A549 (cell line): ENCODE measurements around the gene CNTNAP2. TPM values are rescaled to one million over a fixed set of nuclear protein-coding genes. Genes with fewer than 3 reads are reported as not detected.

Source experiments
- ATAC-seq, 2 experiments: fragments of 200-7000 bp in 1 of 2; fragments of >200 bp in 1 of 2; cut with Nextera tagmentation in 1 of 2; cut with Tn5 transposase in 1 of 2; 3 replicates each; pipeline versions ENCODE4 v1.8.0 to v1.9.1; 2018 to 2020; ENCODE audit warnings: mild to moderate bottlenecking in 1 of 2, moderate library complexity in 1 of 2
- CTCF ChIA-PET: fragments of 300-600 bp; sonication (Branson Sonifier 250); formaldehyde crosslinking; extraction: SDS; loops from one replicate; lab custom pipeline; 2021; ENCODE audit warnings: antibody characterized with exemption, inconsistent platforms; lab: Yijun Ruan, JAX
- POLR2A ChIA-PET: fragments of 350-600 bp; formaldehyde crosslinking; extraction: SDS; loops from one replicate; lab custom pipeline; 2021; ENCODE audit warnings: antibody characterized with exemption, inconsistent platforms; lab: Yijun Ruan, JAX
- DNase-seq, 2 experiments: peaks; one replicate each; pipeline versions ENCODE4 v3.0.0 to v3.0.0-alpha.2; 2011 to 2016; ENCODE audit warnings: low read depth in 1 of 2, low spot score in 1 of 2
- FAIRE-seq: peaks from 2 replicates; lab custom pipeline; 2011; peaks lifted over from hg19 to GRCh38; lab: Jason Lieb, UNC
- H3K27ac ChIP-seq, 2 experiments: fragments of >200 bp; sonication (Bioruptor Twin); formaldehyde crosslinking; 3 replicates each; pipeline ENCODE4 v1.5.1; 2016 to 2017
- H3K4me1 ChIP-seq: fragments of >200 bp; sonication (Bioruptor Twin); formaldehyde crosslinking; 3 replicates; pipeline ENCODE4 v1.6.1; 2016
- H3K4me2 ChIP-seq: fragments of >200 bp; sonication (Bioruptor Twin); formaldehyde crosslinking; 3 replicates; pipeline ENCODE4 v1.6.1; 2016
- H3K4me3 ChIP-seq: fragments of >200 bp; sonication (Bioruptor Twin); formaldehyde crosslinking; 3 replicates; pipeline ENCODE4 v1.5.1; 2016
- H3K9me3 ChIP-seq: fragments of >200 bp; sonication (Bioruptor Twin); formaldehyde crosslinking; 3 replicates; pipeline ENCODE4 v1.6.1; 2016
- CHD4 ChIP-seq: fragments of 200-600 bp; sonication (generic); IDR thresholded peaks from 2 replicates; pipeline ENCODE4 v1.6.1; 2016; ENCODE audit warnings: antibody characterized with exemption, mild to moderate bottlenecking, borderline replicate concordance
- FOSB ChIP-seq: fragments of 250-450 bp; sonication (Bioruptor Pico); IDR thresholded peaks from 2 replicates; pipeline ENCODE4 v1.5.0; 2020; ENCODE audit warnings: mild to moderate bottlenecking, moderate library complexity
- FOSL2 ChIP-seq, 2 experiments: fragments of 450-650 bp in 1 of 2; fragments of >200 bp in 1 of 2; sonication (Bioruptor Twin) in 1 of 2; formaldehyde crosslinking; IDR thresholded peaks; 2 replicates each; pipeline versions ENCODE4 v1.5.0 to v1.6.1; 2016 to 2020; ENCODE audit warnings: mild to moderate bottlenecking in 1 of 2, moderate library complexity in 1 of 2
- FOXS1 ChIP-seq: fragments of 250-450 bp; sonication (Bioruptor Pico); IDR thresholded peaks from 2 replicates; pipeline ENCODE4 v1.5.0; 2020; ENCODE audit warnings: mild to moderate bottlenecking, moderate library complexity
- GATA3 ChIP-seq: IDR thresholded peaks from 2 replicates; pipeline ENCODE4 v1.6.1; 2012; ENCODE audit warnings: borderline replicate concordance
- HDAC2 ChIP-seq: fragments of 200-600 bp; sonication (generic); IDR thresholded peaks from 2 replicates; pipeline ENCODE4 v1.6.1; 2016
- HOXB5 ChIP-seq: fragments of 250-450 bp; sonication (Bioruptor Pico); IDR thresholded peaks from 2 replicates; pipeline ENCODE4 v1.5.0; 2020; ENCODE audit warnings: mild to moderate bottlenecking, moderate library complexity
- JUN ChIP-seq, 2 experiments: fragments of >200 bp; sonication (Bioruptor Twin); formaldehyde crosslinking; IDR thresholded peaks; 2 replicates in 1 of 2; 3 replicates in 1 of 2; pipeline ENCODE4 v1.6.1; 2016 to 2017
- KDM1A ChIP-seq: fragments of 200-600 bp; sonication (generic); IDR thresholded peaks from 2 replicates; pipeline ENCODE4 v1.6.1; 2016; ENCODE audit warnings: low read depth, mild to moderate bottlenecking
- MAFK ChIP-seq: fragments of 450-650 bp; IDR thresholded peaks from 2 replicates; pipeline ENCODE4 v1.6.1; 2014; ENCODE audit not compliant: partially characterized antibody
- NFE2L2 ChIP-seq: fragments of 150-350 bp; conservative IDR thresholded peaks from 2 replicates; pipeline ENCODE4 v1.6.1; 2014; ENCODE audit warnings: low read length
- NR3C1 ChIP-seq: fragments of >200 bp; sonication (Bioruptor Twin); formaldehyde crosslinking; IDR thresholded peaks from 3 replicates; pipeline ENCODE4 v1.6.1; 2017
- PHF8 ChIP-seq: fragments of 200-600 bp; sonication (generic); IDR thresholded peaks from 2 replicates; pipeline ENCODE4 v1.6.1; 2016; ENCODE audit warnings: low read depth, mild to moderate bottlenecking, antibody characterized with exemption, moderate library complexity, borderline replicate concordance
- POLR2AphosphoS2 ChIP-seq: conservative IDR thresholded peaks from 2 replicates; pipeline ENCODE4 v1.6.1; 2012; ENCODE audit warnings: low read length, improper control_type of control experiment, inconsistent platforms
- RAD21 ChIP-seq, 2 experiments: fragments of >200 bp in 1 of 2; sonication (Bioruptor Twin) in 1 of 2; formaldehyde crosslinking in 1 of 2; IDR thresholded peaks in 1 of 2; conservative IDR thresholded peaks in 1 of 2; 2 replicates in 1 of 2; 3 replicates in 1 of 2; pipeline ENCODE4 v1.6.1; 2012 to 2018; ENCODE audit warnings: inconsistent platforms in 1 of 2
- RARB ChIP-seq: fragments of 250-450 bp; sonication (Bioruptor Pico); IDR thresholded peaks from 2 replicates; pipeline ENCODE4 v1.8.0; 2021; ENCODE audit warnings: mild to moderate bottlenecking, moderate library complexity
- RCOR1 ChIP-seq: fragments of 150-350 bp; IDR thresholded peaks from 2 replicates; pipeline ENCODE4 v1.6.1; 2014; ENCODE audit warnings: antibody characterized with exemption, low read length, low read depth
- RFX5 ChIP-seq: fragments of 450-650 bp; IDR thresholded peaks from 2 replicates; pipeline ENCODE4 v1.7.1; 2014; ENCODE audit warnings: antibody characterized with exemption, mild to moderate bottlenecking, moderate library complexity
- SREBF2 ChIP-seq: fragments of 450-650 bp; IDR thresholded peaks from 2 replicates; pipeline ENCODE4 v1.6.1; 2014; ENCODE audit warnings: mild to moderate bottlenecking, moderate library complexity
- TFCP2L1 ChIP-seq: fragments of 250-450 bp; sonication (Bioruptor Pico); IDR thresholded peaks from 2 replicates; pipeline ENCODE4 v1.5.0; 2021; ENCODE audit warnings: mild to moderate bottlenecking
- ZFP36 ChIP-seq: fragments of 450-650 bp; IDR thresholded peaks from 2 replicates; pipeline ENCODE4 v1.6.1; 2014; ENCODE audit warnings: borderline replicate concordance; ENCODE audit not compliant: partially characterized antibody
- ZSCAN20 ChIP-seq: fragments of 250-450 bp; sonication (Bioruptor Pico); IDR thresholded peaks from 2 replicates; pipeline ENCODE4 v1.8.0; 2022; ENCODE audit warnings: mild to moderate bottlenecking, moderate library complexity
- WGBS: methylation state at CpG from one replicate; pipeline ENCODE4 v1.1.6; 2017; ENCODE audit errors: missing lambda C conversion rate; 5-methylcytosine and 5-hydroxymethylcytosine counted together
- polyA plus RNA-seq, 4 experiments: library from polyadenylated mRNA; depleted of rRNA in 3 of 4; stranded (reverse); fragments of >200 nt; fragmentation: RNase III in 1 of 4; extraction: RNeasy Plus Mini Kit Qiagen cat#74134 plus additional on column Dnase treatment in 1 of 4; gene quantifications; 2 replicates in 3 of 4; 3 replicates in 1 of 4; pipeline ENCODE4 v1.2.3, GENCODE V29; 2011 to 2017
- TF ChIP-seq, protein P1 (sequence below): fragments of >200 bp; sonication (Bioruptor Twin); formaldehyde crosslinking; IDR thresholded peaks from 3 replicates; pipeline ENCODE4 v1.6.1; 2016
- TF ChIP-seq, protein P2 (sequence below): IDR thresholded peaks from 2 replicates; pipeline ENCODE4 v1.6.1; 2012
- TF ChIP-seq, protein P3 (sequence below): fragments of 450-650 bp; IDR thresholded peaks from 2 replicates; pipeline ENCODE4 v1.6.1; 2014; ENCODE audit warnings: antibody characterized with exemption
- TF ChIP-seq, protein P4 (sequence below): fragments of 250-450 bp; sonication (Bioruptor Pico); IDR thresholded peaks from 2 replicates; pipeline ENCODE4 v1.5.0; 2021; ENCODE audit warnings: mild to moderate bottlenecking, moderate library complexity, borderline replicate concordance

Gene CNTNAP2
- polyA plus RNA-seq, 2 of the 4 experiments (the other 2 are of a cell fraction): 0.05 to 0.13 TPM

DNA sequence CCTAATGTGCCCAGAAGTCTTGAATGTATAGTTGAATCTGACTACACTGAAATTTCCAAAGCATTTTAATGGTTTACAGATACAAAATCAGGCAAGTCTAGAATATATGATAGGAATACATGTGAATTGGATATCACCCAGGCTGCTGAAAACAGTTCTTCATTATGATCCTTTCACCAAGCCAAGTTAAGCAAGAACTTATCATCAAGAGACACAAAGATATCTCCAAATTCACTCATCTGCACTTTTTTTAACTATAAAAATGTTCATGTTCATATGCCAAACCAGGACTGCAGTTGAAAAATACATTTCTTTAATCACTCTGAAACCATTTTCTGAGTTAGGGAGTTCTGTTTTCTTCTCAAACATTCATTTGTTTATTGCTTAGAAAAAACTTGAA is 2061.4 kb downstream of the CNTNAP2 start:
- DNase-seq (no peak), ATAC-seq (no peak), FAIRE-seq (no peak)
- no peak for TF ChIP-seq TFCP2L1 (CRISPR knock-in tag)
- TF ChIP-seq CHD4: no peak
- no peak for TF ChIP-seq POLR2AphosphoS2
- no peak for TF ChIP-seq GATA3
- no peak for TF ChIP-seq HOXB5 (CRISPR knock-in tag)
- no peak for TF ChIP-seq PHF8
- TF ChIP-seq ZSCAN20: no peak
- no peak for TF ChIP-seq MAFK
- POLR2A ChIA-PET: no interaction called here
- H3K4me1 ChIP-seq: no peaks in the 10 kb centered on the region
- CTCF ChIA-PET: no interaction called here
- H3K27ac ChIP-seq: no peak overlapping the region
- H3K4me2 ChIP-seq: no peak overlapping the region
- H3K9me3 ChIP-seq: no peaks in the 10 kb centered on the region
- H3K4me3 ChIP-seq: no peak overlapping the region

DNA sequence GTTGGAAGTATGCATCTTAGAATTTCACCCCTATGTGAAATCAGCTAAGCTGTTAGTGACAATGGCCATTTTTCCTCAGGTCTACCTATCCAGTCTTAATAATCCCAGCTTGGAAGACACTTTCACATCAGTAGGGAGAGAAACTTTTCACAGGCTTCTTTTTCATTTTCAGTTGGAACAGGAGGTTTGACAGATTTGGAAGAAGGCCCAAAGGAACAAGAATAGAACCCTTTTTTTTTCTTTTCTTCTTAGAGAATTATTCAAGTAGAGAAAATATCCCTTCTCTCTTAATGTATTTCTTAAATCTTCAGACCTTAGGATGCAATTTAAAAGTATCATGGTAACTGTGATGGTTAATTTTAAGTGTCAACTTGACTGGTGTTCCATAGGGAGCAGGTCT is 2063.5 kb downstream of the CNTNAP2 start:
- Histone ChIP-seq H3K4me2 (no peak overlapping the region), H3K4me1 (no peaks in the 10 kb centered on the region), H3K4me3 (no peak overlapping the region), H3K9me3 (no peaks in the 10 kb centered on the region), H3K27ac (no peak overlapping the region)
- POLR2A ChIA-PET: no interaction called here
- no peak for DNase-seq
- ATAC-seq: no peak
- CTCF ChIA-PET: no interaction called here
- no peak for FAIRE-seq
- TF ChIP-seq FOXS1 (CRISPR knock-in tag): no peak
- TF ChIP-seq ZFP36: no peak
- TF ChIP-seq MAFK: no peak
- TF ChIP-seq NFE2L2: no peak
- TF ChIP-seq JUN (IDR thresholded peaks at IDR 0.05): no peak
- TF ChIP-seq PHF8: no peak
- TF ChIP-seq SREBF2: no peak
- TF ChIP-seq RAD21 (conservative IDR thresholded peaks at IDR 0.05 in 1 of 2, IDR thresholded peaks at IDR 0.05 in 1 of 2): no peak
- TF ChIP-seq RARB: no peak
- no peak for TF ChIP-seq TFCP2L1 (CRISPR knock-in tag)
- TF ChIP-seq, protein P1, sequence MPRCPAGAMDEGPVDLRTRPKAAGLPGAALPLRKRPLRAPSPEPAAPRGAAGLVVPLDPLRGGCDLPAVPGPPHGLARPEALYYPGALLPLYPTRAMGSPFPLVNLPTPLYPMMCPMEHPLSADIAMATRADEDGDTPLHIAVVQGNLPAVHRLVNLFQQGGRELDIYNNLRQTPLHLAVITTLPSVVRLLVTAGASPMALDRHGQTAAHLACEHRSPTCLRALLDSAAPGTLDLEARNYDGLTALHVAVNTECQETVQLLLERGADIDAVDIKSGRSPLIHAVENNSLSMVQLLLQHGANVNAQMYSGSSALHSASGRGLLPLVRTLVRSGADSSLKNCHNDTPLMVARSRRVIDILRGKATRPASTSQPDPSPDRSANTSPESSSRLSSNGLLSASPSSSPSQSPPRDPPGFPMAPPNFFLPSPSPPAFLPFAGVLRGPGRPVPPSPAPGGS: no peak
- TF ChIP-seq NR3C1: no peak
- TF ChIP-seq FOSB (CRISPR knock-in tag): no peak

GRCh38 chr7:148182264-148182663 is 2065.7 kb downstream of the CNTNAP2 start:
- no peak for TF ChIP-seq FOSL2 (IDR thresholded peaks at IDR 0.05)
- TF ChIP-seq FOSL2 (CRISPR knock-in tag; IDR thresholded peaks at IDR 0.05): no peak
- TF ChIP-seq, protein P2, sequence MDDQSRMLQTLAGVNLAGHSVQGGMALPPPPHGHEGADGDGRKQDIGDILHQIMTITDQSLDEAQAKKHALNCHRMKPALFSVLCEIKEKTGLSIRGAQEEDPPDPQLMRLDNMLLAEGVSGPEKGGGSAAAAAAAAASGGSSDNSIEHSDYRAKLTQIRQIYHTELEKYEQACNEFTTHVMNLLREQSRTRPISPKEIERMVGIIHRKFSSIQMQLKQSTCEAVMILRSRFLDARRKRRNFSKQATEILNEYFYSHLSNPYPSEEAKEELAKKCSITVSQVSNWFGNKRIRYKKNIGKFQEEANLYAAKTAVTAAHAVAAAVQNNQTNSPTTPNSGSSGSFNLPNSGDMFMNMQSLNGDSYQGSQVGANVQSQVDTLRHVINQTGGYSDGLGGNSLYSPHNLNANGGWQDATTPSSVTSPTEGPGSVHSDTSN: no peak
- ATAC-seq: no peak
- CTCF ChIA-PET: interaction anchor here (1.1 kb wide), 1 partner anchor 278 kb away, joined by 3 read pairs; no protein-coding TSS in a partner anchor
- FAIRE-seq: no peak
- WGBS: 20% methylated on average over 5 of the region's 5 CpGs
- no peaks in the 10 kb centered on the region for H3K9me3 ChIP-seq
- no peak overlapping the region for H3K4me3 ChIP-seq
- no peak for DNase-seq
- POLR2A ChIA-PET: no interaction called here
- no peaks in the 10 kb centered on the region for H3K4me1 ChIP-seq
- H3K4me2 ChIP-seq: no peak overlapping the region
- H3K27ac ChIP-seq: no peak overlapping the region

DNA sequence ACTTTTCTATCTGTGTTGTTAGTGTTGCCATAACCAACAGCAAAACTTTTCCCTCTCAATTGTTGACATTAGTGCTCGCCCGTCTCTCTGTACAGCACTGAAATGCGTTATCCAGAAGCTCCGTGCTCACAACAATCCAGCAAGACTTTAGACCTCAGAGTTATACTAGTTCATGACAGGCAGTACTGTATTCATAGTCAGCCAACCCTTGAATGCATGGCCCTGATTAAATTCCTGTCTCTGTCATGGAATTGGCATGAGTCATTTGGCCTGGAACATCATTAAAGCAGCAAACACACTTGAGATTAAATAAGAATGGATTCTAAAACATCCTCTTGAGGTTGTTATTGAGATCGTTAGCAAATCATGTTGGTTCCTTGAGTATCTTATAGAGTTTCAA is 2068.4 kb downstream of the CNTNAP2 start:
- FAIRE-seq: no peak
- TF ChIP-seq FOSL2 (IDR thresholded peaks at IDR 0.05) (no peak), FOSL2 (CRISPR knock-in tag; IDR thresholded peaks at IDR 0.05) (no peak), TFCP2L1 (CRISPR knock-in tag) (no peak), CHD4 (no peak), RFX5 (no peak), RCOR1 (no peak), JUN (IDR thresholded peaks at IDR 0.05) (no peak), HDAC2 (no peak), KDM1A (no peak)
- TF ChIP-seq, protein P3, sequence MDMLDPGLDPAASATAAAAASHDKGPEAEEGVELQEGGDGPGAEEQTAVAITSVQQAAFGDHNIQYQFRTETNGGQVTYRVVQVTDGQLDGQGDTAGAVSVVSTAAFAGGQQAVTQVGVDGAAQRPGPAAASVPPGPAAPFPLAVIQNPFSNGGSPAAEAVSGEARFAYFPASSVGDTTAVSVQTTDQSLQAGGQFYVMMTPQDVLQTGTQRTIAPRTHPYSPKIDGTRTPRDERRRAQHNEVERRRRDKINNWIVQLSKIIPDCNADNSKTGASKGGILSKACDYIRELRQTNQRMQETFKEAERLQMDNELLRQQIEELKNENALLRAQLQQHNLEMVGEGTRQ: no peak
- TF ChIP-seq, protein P1: no peak
- TF ChIP-seq, protein P4, sequence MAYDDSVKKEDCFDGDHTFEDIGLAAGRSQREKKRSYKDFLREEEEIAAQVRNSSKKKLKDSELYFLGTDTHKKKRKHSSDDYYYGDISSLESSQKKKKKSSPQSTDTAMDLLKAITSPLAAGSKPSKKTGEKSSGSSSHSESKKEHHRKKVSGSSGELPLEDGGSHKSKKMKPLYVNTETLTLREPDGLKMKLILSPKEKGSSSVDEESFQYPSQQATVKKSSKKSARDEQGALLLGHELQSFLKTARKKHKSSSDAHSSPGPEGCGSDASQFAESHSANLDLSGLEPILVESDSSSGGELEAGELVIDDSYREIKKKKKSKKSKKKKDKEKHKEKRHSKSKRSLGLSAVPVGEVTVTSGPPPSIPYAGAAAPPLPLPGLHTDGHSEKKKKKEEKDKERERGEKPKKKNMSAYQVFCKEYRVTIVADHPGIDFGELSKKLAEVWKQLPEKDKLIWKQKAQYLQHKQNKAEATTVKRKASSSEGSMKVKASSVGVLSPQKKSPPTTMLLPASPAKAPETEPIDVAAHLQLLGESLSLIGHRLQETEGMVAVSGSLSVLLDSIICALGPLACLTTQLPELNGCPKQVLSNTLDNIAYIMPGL: no peak

More for the DNA sequence above, 2068.4 kb downstream of the CNTNAP2 start:
- no peaks in the 10 kb centered on the region for H3K9me3 ChIP-seq
- POLR2A ChIA-PET: no interaction called here
- H3K27ac ChIP-seq: no peak overlapping the region
- H3K4me3 ChIP-seq: no peak overlapping the region
- CTCF ChIA-PET: no interaction called here
- H3K4me1 ChIP-seq: no peaks in the 10 kb centered on the region
- no peak for DNase-seq
- no peak overlapping the region for H3K4me2 ChIP-seq
- ATAC-seq: no peak
- WGBS: 3% methylated on average over 5 of the region's 5 CpGs
